Measurements from ENCODE around the gene LECT2.
A peak's percentile ranks its signal among the peaks of the same experiment; 100 is the strongest.

Gene LECT2

DNA sequence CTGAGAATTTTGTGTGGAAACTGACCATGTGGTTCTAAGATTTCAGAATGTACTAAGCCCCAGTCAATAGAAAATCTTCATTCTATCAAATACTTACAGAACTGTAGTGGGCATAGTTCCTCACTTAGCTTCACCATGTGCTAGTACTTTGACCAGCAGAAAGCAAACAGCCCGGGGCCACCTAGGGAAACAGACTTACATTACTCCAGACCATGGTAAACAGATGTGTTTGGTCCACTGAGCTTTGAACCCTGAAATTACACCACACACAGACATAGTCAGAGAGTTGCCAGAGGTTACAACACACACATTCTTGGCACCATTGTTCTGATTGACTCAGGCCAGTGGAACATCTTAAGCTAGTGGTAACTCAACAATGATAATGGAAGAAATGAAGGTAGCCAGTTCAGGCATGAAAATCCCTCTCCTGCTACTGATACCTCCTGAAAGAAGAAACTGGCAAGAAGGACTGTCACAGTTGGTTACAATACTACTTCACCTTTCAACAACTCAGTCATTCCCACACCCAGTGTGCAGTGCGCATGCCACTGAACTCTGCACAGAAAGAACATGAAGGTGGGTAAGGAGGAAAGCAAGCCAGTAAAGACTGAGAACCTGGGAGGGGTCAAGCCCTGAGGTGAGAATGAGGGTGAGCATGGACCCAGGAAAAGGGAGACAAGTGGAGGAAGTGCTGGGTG is 18.7 kb upstream of the LECT2 start:
- no peak for TF ChIP-seq CTCF (IDR thresholded peaks at IDR 0.05; ENCODE audit: insufficient read depth, low read depth, low read length, missing control alignments)
- DNase-seq (ENCODE audit: low read depth) = peak; percentile 74
- H3K4me3 ChIP-seq (ENCODE audit: low read length) = no peak overlapping the region

DNA sequence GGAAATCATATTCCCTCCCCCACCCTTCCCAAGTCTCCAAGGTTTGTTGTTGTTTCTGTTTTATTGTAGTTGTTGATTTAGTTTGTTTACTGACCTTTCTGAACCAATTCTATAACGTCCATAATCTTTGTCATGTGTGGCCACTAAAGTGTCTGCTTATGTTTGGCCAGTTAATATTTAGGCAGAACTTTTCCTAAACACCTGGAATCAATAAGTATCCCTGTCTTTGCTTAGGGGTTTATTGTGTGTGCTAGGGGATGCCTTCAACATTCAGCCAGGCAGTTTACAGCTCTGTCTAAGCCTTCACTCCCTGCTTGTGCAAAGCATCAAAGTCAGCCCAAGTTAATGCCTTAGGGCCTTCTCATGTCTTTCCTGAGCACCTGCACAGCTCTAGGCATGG is 16.9 kb upstream of the LECT2 start:
- TF ChIP-seq CTCF (IDR thresholded peaks at IDR 0.05; ENCODE audit: insufficient read depth, low read depth, low read length, missing control alignments) = no peak
- H3K4me3 ChIP-seq (ENCODE audit: low read length) = no peak overlapping the region
- no peak for DNase-seq (ENCODE audit: low read depth)

DNA sequence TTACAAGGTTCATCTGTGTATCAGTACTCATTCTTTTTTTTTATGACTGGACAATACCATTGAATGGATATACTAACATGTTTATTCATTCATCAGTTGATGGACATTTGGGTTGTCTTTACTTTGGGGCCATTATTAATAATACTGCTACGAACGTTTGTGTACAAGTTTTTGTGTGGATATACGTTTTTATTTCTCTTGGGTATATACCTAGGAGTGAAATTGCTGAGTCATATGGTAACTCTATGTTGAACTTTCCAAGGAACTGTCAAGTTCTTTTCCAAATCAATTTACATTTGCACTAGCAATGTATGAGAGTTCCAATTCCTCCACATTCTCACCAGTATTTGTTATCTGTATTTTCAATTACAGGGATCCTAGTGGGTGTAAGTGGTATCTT is 12.0 kb upstream of the LECT2 start:
- no peak for DNase-seq (ENCODE audit: low read depth)
- H3K4me3 ChIP-seq (ENCODE audit: low read length) = no peak overlapping the region
- no peak for TF ChIP-seq CTCF (IDR thresholded peaks at IDR 0.05; ENCODE audit: insufficient read depth, low read depth, low read length, missing control alignments)

- TF ChIP-seq CTCF (IDR thresholded peaks at IDR 0.05; ENCODE audit: insufficient read depth, low read depth, low read length, missing control alignments) = no peak
Observed at GRCh38 chr5:135966165-135966564, 11.4 kb upstream of the LECT2 start.

GRCh38 chr5:135965504-135965903 is 10.7 kb upstream of the LECT2 start:
- no peak for DNase-seq (ENCODE audit: low read depth)
- H3K4me3 ChIP-seq (ENCODE audit: low read length) = no peak overlapping the region
- TF ChIP-seq CTCF (IDR thresholded peaks at IDR 0.05; ENCODE audit: insufficient read depth, low read depth, low read length, missing control alignments) = no peak

More at GRCh38 chr5:135966165-135966564, 11.4 kb upstream of the LECT2 start:
- DNase-seq (ENCODE audit: low read depth) = no peak
- H3K4me3 ChIP-seq (ENCODE audit: low read length) = no peak overlapping the region

DNA sequence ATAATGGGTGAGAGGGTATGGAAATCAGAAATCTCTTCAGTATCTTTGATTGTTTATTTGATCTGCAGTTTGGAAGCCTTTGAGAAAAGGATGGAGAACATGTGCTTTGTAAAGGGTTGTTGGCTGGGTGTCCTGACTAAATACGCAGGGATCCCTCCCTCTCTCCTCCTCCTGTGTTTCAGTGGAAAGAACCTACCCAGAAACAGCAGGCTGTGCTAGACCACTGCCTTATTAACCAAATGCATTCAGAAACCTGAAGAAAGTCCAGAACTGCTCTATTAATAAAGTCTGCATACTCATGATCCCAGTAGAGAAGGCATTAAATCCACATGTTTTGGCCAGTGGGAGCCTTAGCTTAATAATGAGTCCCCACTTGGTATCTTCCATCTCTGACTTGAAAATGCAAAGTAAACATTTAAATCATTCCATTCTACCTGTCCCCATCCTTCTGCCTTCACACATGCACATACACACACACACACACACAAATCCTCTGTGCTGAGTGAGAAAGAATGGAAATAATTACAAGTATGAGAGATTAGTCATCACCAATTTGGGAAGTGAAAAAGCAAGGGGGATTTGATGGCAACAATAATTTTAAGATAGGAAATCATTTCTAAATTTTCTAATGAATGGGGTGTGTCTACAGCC is 10.0 kb upstream of the LECT2 start:
- H3K4me3 ChIP-seq (ENCODE audit: low read length) = no peak overlapping the region
- no peak for DNase-seq (ENCODE audit: low read depth)
- TF ChIP-seq CTCF (IDR thresholded peaks at IDR 0.05; ENCODE audit: insufficient read depth, low read depth, low read length, missing control alignments) = no peak

DNA sequence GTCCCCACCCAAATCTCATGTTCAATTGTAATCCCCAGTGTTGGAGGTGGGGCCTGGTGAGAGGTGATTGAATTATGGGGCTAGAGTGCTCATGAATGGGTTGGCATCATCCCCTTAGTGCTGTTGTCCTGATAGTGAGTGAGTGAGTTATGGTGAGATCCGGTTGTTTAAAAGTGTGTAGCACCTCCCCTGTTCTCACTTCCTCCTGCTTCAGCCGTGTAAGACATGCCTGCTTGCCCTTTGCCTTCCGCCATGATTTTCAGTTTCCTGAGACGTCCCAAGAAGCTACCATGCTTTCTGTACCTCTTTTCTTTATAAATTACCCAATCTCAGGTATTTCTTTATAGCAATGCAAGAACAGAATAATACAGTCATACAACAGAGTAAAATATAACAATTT is 742 bp upstream of the LECT2 start:
- DNase-seq (ENCODE audit: low read depth) = no peak
- no peak overlapping the region for H3K4me3 ChIP-seq (ENCODE audit: low read length)
- no peak for TF ChIP-seq CTCF (IDR thresholded peaks at IDR 0.05; ENCODE audit: insufficient read depth, low read depth, low read length, missing control alignments)

Data from epithelial cell of esophagus (primary cell).